SKM-1 treated with dmso at 0.1 percent for 144 hours (cell line): Measurements from ENCODE around the gene PRTFDC1.
"Not testable (repeated sequence)": the region's sequence is repeated elsewhere in the genome, so short reads cannot be mapped to it uniquely, and the experiment has no call there.

ENCODE experiments used
- DNase-seq: peaks from one replicate; lab custom pipeline; 2025; ENCODE audit not compliant: unreplicated experiment; lab: John Stamatoyannopoulos, UW

PRTFDC1 gene, protein sequence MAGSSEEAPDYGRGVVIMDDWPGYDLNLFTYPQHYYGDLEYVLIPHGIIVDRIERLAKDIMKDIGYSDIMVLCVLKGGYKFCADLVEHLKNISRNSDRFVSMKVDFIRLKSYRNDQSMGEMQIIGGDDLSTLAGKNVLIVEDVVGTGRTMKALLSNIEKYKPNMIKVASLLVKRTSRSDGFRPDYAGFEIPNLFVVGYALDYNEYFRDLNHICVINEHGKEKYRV

GRCh38 chr10:24952143-24952706 is at the start of gene PRTFDC1:
TSS of gene PRTFDC1 (minus strand) at chr10:24952606. CDS start at chr10:24952575, 31 bp downstream.
- no peak for DNase-seq

- no peak for DNase-seq
These were observed 45.6 kb upstream of the PRTFDC1 start for GRCh38 chr10:24998044-24998443.

- DNase-seq = no peak
These were observed 42.7 kb upstream of the PRTFDC1 start for GRCh38 chr10:24995072-24995471.

GRCh38 chr10:24993237-24993958 is 41.0 kb upstream of the PRTFDC1 start:
- DNase-seq = no peak

DNA sequence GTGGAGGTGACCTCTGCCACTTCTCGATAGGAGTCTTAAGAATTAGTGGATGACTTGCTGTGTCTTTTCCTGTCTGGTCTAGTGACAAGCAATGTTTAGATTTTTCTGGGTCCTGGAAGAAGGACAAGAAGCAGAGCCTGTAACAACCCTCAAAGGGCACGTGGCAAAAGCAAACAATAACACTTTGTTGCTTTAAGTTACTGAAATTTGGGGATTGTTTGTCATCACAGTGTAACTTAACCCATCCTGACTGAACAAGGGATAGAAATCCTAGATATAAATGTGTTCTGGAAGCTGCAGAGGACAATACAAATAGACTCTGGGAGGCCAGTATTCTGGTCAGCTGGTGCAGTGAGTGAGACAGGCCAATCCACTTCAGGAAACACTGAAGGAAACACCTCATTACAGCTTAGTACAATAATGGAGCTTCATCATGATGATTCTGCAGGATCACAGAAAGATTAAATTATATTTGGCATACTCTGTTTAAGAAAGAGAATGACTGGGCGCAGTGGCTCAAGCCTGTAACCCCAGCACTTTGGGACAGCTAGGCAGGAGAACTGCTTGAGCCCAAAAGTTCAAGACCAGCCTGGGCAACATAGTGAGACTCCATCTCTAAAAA is 40.2 kb upstream of the PRTFDC1 start:
- no peak for DNase-seq

GRCh38 chr10:24991298-24991697 is 38.9 kb upstream of the PRTFDC1 start:
- no peak for DNase-seq

- no peak for DNase-seq
These were observed 37.5 kb upstream of the PRTFDC1 start for GRCh38 chr10:24989867-24990266.

GRCh38 chr10:24988831-24989640 is 36.6 kb upstream of the PRTFDC1 start:
- no peak for DNase-seq

DNA sequence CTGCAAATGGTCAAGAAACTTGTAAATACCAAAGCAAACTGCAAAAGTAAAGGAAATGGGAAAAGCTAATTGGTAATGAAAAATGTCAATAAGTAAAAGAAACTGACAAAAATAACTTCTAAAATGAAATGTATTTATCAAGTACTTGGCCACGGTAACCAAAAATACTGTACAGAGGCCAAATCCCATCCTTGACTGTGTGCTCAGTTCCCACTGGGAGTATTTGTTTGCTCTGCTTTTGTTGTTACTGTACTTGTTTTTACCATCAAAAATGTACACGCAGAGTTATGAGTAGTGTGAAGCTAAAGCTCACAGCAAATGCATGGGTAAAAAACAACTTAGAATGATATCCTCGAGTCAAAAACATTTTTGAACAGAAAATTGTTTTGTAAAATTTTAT is 32.5 kb upstream of the PRTFDC1 start:
- DNase-seq = no peak

DNA sequence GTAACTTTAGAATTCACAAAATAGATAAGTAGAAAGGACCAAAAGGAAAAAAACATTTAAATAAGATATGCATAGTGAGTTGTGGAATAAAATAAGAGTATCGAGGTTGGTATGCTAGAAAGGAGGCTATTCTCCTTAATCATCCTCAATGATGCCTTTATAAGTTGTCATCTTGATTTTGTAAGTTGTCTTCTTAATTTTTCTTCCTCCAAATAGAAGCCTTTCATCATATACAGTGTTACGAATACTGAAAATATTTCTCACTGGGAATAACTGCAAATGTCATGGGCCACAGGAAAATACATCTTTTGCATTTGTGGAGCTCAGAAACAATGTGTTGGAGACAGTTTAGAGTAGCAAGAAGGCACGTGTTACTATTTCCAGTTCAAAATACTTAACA is 31.5 kb upstream of the PRTFDC1 start:
- no peak for DNase-seq

- DNase-seq = no peak
These were observed 30.7 kb upstream of the PRTFDC1 start for GRCh38 chr10:24983130-24983529.

- DNase-seq = no peak
These were observed 30.1 kb upstream of the PRTFDC1 start for GRCh38 chr10:24982319-24983112.

- no peak for DNase-seq
These were observed 28.8 kb upstream of the PRTFDC1 start for GRCh38 chr10:24981161-24981710.

DNA sequence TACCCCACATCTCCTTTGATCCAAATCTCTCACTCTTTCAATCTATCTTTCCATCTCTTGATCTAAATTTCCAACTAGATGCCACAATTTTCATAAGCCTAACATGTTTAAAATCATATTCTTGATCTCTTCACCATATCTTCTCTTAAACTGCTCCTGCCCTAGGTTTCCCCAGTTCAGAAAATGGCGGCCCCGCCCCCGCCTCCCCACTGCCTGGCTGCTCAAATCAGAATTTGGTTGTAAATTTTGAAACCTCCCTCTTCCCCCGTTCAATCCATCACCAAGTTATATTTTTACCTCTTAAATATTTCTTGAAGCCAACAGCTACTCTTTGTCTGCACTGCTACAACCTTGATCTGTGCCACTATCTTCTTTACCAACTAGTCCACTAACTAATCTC is 27.3 kb upstream of the PRTFDC1 start:
- DNase-seq = no peak

DNA sequence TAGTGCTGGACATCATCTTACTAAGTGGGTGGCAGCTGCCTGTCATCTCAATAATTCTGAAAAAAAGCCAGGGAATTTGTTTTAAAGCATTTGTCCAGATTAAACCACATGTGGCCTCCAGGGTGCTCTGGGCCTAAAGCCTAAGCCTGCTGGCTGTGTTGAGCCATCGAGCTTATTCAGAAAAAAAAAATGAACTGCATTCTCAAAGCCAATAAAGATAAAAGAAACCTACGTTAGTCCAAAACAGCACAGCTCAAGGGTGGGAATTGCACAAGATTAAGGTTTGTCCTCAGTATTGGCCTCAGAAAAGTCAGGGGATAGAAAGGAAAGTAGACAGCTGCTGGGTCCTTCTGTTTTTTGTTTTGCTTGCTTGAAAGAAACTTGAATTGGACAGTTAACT is 22.6 kb upstream of the PRTFDC1 start:
- DNase-seq = no peak

DNA sequence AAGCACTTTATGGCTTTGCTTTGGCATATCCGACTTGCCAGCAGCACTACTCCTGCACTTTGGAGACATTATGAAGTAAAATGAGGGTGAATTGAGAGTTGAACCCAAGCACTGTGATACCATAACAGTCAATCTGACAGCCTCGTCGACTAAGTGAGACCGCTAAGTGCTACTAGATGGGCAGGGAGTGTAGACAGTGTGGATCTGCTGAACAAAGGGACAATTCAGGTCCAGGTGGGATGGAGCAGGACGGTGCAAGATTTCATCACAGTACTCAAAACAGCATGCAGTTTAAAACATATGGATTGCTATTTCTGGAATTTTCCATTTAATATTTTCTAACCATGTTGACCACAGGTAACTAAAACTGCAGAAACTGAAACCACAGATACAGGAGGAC is 20.8 kb upstream of the PRTFDC1 start:
- DNase-seq = no peak

- no peak for DNase-seq
These were observed 19.0 kb upstream of the PRTFDC1 start for GRCh38 chr10:24971374-24971773.

GRCh38 chr10:24969841-24970281 is 17.5 kb upstream of the PRTFDC1 start:
- DNase-seq = no peak

DNA sequence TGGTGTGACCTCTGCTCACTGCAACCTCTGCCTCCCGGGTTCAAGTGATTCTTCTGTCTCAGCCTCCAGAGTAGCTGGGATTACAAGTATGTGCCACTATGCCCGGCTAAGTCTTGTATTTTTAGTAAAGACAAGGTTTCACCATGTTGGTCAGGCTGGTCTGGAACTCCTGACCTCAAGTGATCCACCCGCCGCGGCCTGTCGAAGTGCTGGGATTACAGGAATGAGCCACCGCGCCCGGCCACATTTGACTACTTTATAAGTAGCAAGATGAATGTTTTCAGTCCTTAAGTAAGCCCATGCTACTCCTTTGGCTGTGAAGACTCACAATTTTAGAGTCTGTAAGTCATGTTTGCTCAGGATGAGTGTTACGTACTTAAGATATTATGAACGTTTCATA is 16.5 kb upstream of the PRTFDC1 start:
- DNase-seq = not testable (repeated sequence)

- DNase-seq = no peak
These were observed 15.9 kb upstream of the PRTFDC1 start for GRCh38 chr10:24968349-24968748.
